Urinary bladder (tissue), 4 donors: Measurements from ENCODE around the gene PTPN22. TPM values are rescaled to one million over a fixed set of nuclear protein-coding genes. Genes with fewer than 3 reads are reported as not detected.

Experiments used
- DNase-seq: peaks from one replicate; pipeline ENCODE4 v3.0.0-alpha.2; 2015; ENCODE audit errors: extremely low spot score
- H3K27ac ChIP-seq: one replicate; pipeline ENCODE4 v1.5.1; 2013; ENCODE audit warnings: low read depth, mild to moderate bottlenecking, moderate library complexity
- H3K36me3 ChIP-seq: one replicate; pipeline ENCODE4 v1.6.1; 2013; ENCODE audit warnings: mild to moderate bottlenecking, moderate library complexity; ENCODE audit not compliant: insufficient read depth
- H3K4me1 ChIP-seq: one replicate; pipeline ENCODE4 v1.6.1; 2013; ENCODE audit warnings: mild to moderate bottlenecking, moderate library complexity; ENCODE audit not compliant: insufficient read depth
- H3K4me3 ChIP-seq: one replicate; pipeline ENCODE4 v1.5.1; 2013; ENCODE audit warnings: low read depth, low read length
- WGBS: extraction: QIAGEN DNeasy Blood & Tissue Kit; methylation state at CpG from one replicate; pipeline ENCODE4 v1.1.7; 2013; 5-methylcytosine and 5-hydroxymethylcytosine counted together
- polyA plus RNA-seq: library from polyadenylated mRNA; stranded (reverse); fragments of 200-250 nt; gene quantifications from one replicate; pipeline ENCODE4 v1.2.3, GENCODE V29; 2013
- total RNA-seq: library from RNA; depleted of rRNA; stranded (reverse); fragments of >200 nt; gene quantifications from one replicate; pipeline ENCODE4 v1.2.3, GENCODE V29; 2014
- donor health status: healthy with polysubstance abuse.
- donor health status: healthy.

The PTPN22 gene
- total and polyA plus RNA-seq, 2 donors, result 1.2 to 2.3 TPM

GRCh38 chr1:113792986-113793385 lies 78.5 kb downstream of the PTPN22 start:
- H3K36me3 ChIP-seq, result no peaks in the 10 kb centered on the region
- H3K27ac ChIP-seq, result no peak overlapping the region
- no peaks in the 10 kb centered on the region for H3K4me1 ChIP-seq
- no peak for DNase-seq
- H3K4me3 ChIP-seq, result no peak overlapping the region
- WGBS, result 93% methylated on average over 1 of the region's 1 CpG

GRCh38 chr1:113792471-113792870 lies 79.0 kb downstream of the PTPN22 start:
- no peaks in the 10 kb centered on the region for H3K36me3 ChIP-seq
- DNase-seq, result no peak
- H3K27ac ChIP-seq, result no peak overlapping the region
- H3K4me3 ChIP-seq, result no peak overlapping the region
- no peaks in the 10 kb centered on the region for H3K4me1 ChIP-seq
- WGBS, result 93% methylated on average over 5 of the region's 5 CpGs

GRCh38 chr1:113788802-113789201 lies 82.7 kb downstream of the PTPN22 start:
- H3K36me3 ChIP-seq, result no peaks in the 10 kb centered on the region
- H3K4me1 ChIP-seq, result no peaks in the 10 kb centered on the region
- H3K27ac ChIP-seq, result no peak overlapping the region
- 94% methylated on average over 3 of the region's 3 CpGs for whole genome bisulfite sequencing
- no peak overlapping the region for H3K4me3 ChIP-seq
- no peak for DNase-seq

- Histone ChIP-seq H3K4me3 (no peak overlapping the region), H3K36me3 (no peaks in the 10 kb centered on the region), H3K27ac (no peak overlapping the region), H3K4me1 (no peaks in the 10 kb centered on the region)
- WGBS, result 92% methylated on average over 3 of the region's 3 CpGs
- no peak for DNase-seq
Measured at GRCh38 chr1:113787663-113788062, 83.8 kb downstream of the PTPN22 start.

- DNase-seq, result no peak
- Histone ChIP-seq H3K4me1 (no peaks in the 10 kb centered on the region), H3K4me3 (no peak overlapping the region), H3K36me3 (no peaks in the 10 kb centered on the region), H3K27ac (no peak overlapping the region)
- WGBS, result 51% methylated on average over 1 of the region's 1 CpG
Measured at GRCh38 chr1:113786069-113786468, 85.4 kb downstream of the PTPN22 start.

GRCh38 chr1:113784104-113784779 lies 87.3 kb downstream of the PTPN22 start:
- no peaks in the 10 kb centered on the region for H3K4me1 ChIP-seq
- H3K36me3 ChIP-seq, result no peaks in the 10 kb centered on the region
- WGBS, result 86% methylated on average over 5 of the region's 5 CpGs
- no peak overlapping the region for H3K4me3 ChIP-seq
- H3K27ac ChIP-seq, result no peak overlapping the region
- no peak for DNase-seq

GRCh38 chr1:113783254-113784103 lies 88.0 kb downstream of the PTPN22 start:
- no peak overlapping the region for H3K27ac ChIP-seq
- no peak for DNase-seq

GRCh38 chr1:113782406-113782805 lies 89.1 kb downstream of the PTPN22 start:
- Histone ChIP-seq H3K27ac (no peak overlapping the region), H3K4me1 (no peaks in the 10 kb centered on the region), H3K4me3 (no peak overlapping the region), H3K36me3 (no peaks in the 10 kb centered on the region)
- WGBS, result 19% methylated on average over 2 of the region's 2 CpGs
- no peak for DNase-seq

More at GRCh38 chr1:113783254-113784103, 88.0 kb downstream of the PTPN22 start:
- no peak overlapping the region for H3K4me3 ChIP-seq
- no peaks in the 10 kb centered on the region for H3K4me1 ChIP-seq
- H3K36me3 ChIP-seq, result no peaks in the 10 kb centered on the region
- WGBS, result 40% methylated on average over 4 of the region's 4 CpGs

- no peaks in the 10 kb centered on the region for H3K4me1 ChIP-seq
- 69% methylated on average over 5 of the region's 5 CpGs for WGBS
- no peaks in the 10 kb centered on the region for H3K36me3 ChIP-seq
- H3K4me3 ChIP-seq, result no peak overlapping the region
- H3K27ac ChIP-seq, result no peak overlapping the region
- DNase-seq, result no peak
Measured at GRCh38 chr1:113780374-113781146, 91.0 kb downstream of the PTPN22 start.

GRCh38 chr1:113779542-113779941 lies 92.0 kb downstream of the PTPN22 start:
- Histone ChIP-seq H3K4me1 (no peaks in the 10 kb centered on the region), H3K27ac (no peak overlapping the region), H3K36me3 (no peaks in the 10 kb centered on the region), H3K4me3 (no peak overlapping the region)
- 93% methylated on average over 6 of the region's 6 CpGs for WGBS
- DNase-seq, result no peak

- H3K4me3 ChIP-seq, result no peak overlapping the region
- WGBS, result 92% methylated on average over 4 of the region's 4 CpGs
- H3K4me1 ChIP-seq, result no peaks in the 10 kb centered on the region
- DNase-seq, result no peak
- no peak overlapping the region for H3K27ac ChIP-seq
- H3K36me3 ChIP-seq, result peaks cover 1% of the 10 kb centered on the region
Measured at GRCh38 chr1:113777561-113777960, 94.0 kb downstream of the PTPN22 start.

- no peak overlapping the region for H3K4me3 ChIP-seq
- no peaks in the 10 kb centered on the region for H3K4me1 ChIP-seq
- WGBS, result 56% methylated on average over 1 of the region's 1 CpG
- H3K36me3 ChIP-seq, result peaks cover 4% of the 10 kb centered on the region
- DNase-seq, result no peak
- no peak overlapping the region for H3K27ac ChIP-seq
Measured at GRCh38 chr1:113770031-113770430, 101.5 kb downstream of the PTPN22 start.

GRCh38 chr1:113769601-113769970 lies 101.9 kb downstream of the PTPN22 start:
- H3K27ac ChIP-seq, result no peak overlapping the region
- DNase-seq, result no peak

More at GRCh38 chr1:113769601-113769970, 101.9 kb downstream of the PTPN22 start:
- H3K4me1 ChIP-seq, result no peaks in the 10 kb centered on the region
- H3K36me3 ChIP-seq, result peaks cover 4% of the 10 kb centered on the region
- no peak overlapping the region for H3K4me3 ChIP-seq
